NB4 (cell line): ENCODE measurements around the gene HEMK1.

Experiments used
- MYC ChIP-seq: IDR thresholded peaks from 2 replicates; pipeline ENCODE4 v1.6.1; 2011; ENCODE audit warnings: low read depth, low read length
- POLR2A ChIP-seq: IDR thresholded peaks from 2 replicates; pipeline ENCODE4 v1.6.1; 2011; ENCODE audit warnings: mild to moderate bottlenecking; ENCODE audit not compliant: insufficient read length; ENCODE audit errors: extremely low read depth
- TF ChIP-seq, protein P1 (sequence below): IDR thresholded peaks from one replicate; pipeline ENCODE4 v1.5.1; 2012; ENCODE audit warnings: low read depth, low read length

DNA sequence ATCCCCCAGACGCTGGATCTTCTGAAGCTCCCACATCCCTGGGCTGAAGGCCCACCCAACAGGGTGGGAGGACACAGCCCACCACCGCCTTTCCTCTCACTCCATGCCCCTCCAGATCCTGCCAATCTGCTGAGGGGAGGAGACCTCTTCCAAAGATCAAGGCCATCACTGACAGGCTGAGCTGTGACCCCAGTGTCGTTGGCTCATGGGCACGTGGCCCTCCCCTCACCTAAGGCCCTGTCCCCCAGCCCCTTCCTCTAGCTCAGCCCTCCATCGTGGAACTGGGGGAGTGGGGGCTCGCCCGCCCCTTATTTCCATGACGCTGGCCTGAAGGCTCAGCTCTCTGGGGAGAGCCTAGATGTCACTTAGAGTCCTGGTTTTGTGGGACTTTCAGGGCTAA, 12.2 kb upstream of the HEMK1 start:
- TF ChIP-seq POLR2A (no peak), MYC (no peak)
- TF ChIP-seq, protein P1, sequence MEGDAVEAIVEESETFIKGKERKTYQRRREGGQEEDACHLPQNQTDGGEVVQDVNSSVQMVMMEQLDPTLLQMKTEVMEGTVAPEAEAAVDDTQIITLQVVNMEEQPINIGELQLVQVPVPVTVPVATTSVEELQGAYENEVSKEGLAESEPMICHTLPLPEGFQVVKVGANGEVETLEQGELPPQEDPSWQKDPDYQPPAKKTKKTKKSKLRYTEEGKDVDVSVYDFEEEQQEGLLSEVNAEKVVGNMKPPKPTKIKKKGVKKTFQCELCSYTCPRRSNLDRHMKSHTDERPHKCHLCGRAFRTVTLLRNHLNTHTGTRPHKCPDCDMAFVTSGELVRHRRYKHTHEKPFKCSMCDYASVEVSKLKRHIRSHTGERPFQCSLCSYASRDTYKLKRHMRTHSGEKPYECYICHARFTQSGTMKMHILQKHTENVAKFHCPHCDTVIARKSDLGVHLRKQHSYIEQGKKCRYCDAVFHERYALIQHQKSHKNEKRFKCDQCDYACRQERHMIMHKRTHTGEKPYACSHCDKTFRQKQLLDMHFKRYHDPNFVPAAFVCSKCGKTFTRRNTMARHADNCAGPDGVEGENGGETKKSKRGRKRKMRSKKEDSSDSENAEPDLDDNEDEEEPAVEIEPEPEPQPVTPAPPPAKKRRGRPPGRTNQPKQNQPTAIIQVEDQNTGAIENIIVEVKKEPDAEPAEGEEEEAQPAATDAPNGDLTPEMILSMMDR = no peak
